Progenitor cell of endocrine pancreas (in vitro differentiated cells): ENCODE data around the gene PAIP1. TPM values are rescaled to one million over a fixed set of nuclear protein-coding genes. Genes with fewer than 3 reads are reported as not detected.
"Not testable (repeated sequence)": the region's sequence is repeated elsewhere in the genome, so short reads cannot be mapped to it uniquely, and the experiment has no call there.

Experiments used
- DNase-seq: peaks from one replicate; pipeline ENCODE4 v3.0.0; 2021; ENCODE audit warnings: low spot score; ENCODE audit not compliant: unreplicated experiment
- H3K27ac Mint-ChIP-seq: 2 replicates; pipeline ENCODE4 v1.8.0; 2021; ENCODE audit warnings: mild to moderate bottlenecking, moderate library complexity, mixed read lengths
- H3K27me3 Mint-ChIP-seq: 2 replicates; pipeline ENCODE4 v1.8.0; 2021; ENCODE audit warnings: mixed read lengths
- H3K36me3 Mint-ChIP-seq: 2 replicates; pipeline ENCODE4 v1.8.0; 2022; ENCODE audit warnings: mixed read lengths; ENCODE audit not compliant: insufficient read depth
- H3K4me1 Mint-ChIP-seq: 2 replicates; pipeline ENCODE4 v1.8.0; 2021; ENCODE audit warnings: low read depth, mixed read lengths
- H3K4me3 Mint-ChIP-seq: 2 replicates; pipeline ENCODE4 v1.8.0; 2021; ENCODE audit warnings: low read depth, mild to moderate bottlenecking, moderate library complexity, mixed read lengths
- H3K9me3 Mint-ChIP-seq: 2 replicates; pipeline ENCODE4 v1.8.0; 2021; ENCODE audit warnings: low read depth, mixed read lengths
- total RNA-seq: library from RNA; stranded (reverse); gene quantifications from 2 replicates; pipeline ENCODE4 v1.2.1, GENCODE V29; 2021
- TF ChIP-seq, protein P1 (sequence below): fragments of 200-600 bp; sonication (generic); IDR thresholded peaks from one replicate; pipeline ENCODE4 v1.5.0; 2021; ENCODE audit warnings: antibody characterized with exemption, mild to moderate bottlenecking; ENCODE audit not compliant: unreplicated experiment

PAIP1 gene
- total RNA-seq, 1 donor from 2014 or later: 124 TPM

DNA sequence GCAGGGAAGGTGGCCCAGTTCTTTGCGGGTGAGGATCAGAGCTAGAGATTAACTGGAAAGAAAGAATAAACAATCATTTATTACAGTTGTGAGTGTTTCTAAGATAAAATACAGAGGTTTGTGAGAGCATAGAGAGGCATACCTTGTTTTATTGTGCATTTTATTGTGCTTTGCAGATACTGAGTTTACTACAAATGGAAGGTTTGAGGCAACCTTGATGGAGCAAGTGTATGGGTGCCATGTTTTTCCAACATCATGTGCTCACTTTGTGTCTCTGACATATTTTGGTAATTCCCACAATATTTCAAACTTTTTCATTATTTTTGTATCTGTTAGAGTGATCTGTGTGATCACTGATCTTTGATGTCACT lies 41.2 kb downstream of the PAIP1 start:
- H3K4me1 Mint-ChIP-seq: peaks cover 17% of the 10 kb centered on the region
- no peak for DNase-seq
- H3K4me3 Mint-ChIP-seq: peak overlapping the region; percentile 85
- TF ChIP-seq, protein P1, sequence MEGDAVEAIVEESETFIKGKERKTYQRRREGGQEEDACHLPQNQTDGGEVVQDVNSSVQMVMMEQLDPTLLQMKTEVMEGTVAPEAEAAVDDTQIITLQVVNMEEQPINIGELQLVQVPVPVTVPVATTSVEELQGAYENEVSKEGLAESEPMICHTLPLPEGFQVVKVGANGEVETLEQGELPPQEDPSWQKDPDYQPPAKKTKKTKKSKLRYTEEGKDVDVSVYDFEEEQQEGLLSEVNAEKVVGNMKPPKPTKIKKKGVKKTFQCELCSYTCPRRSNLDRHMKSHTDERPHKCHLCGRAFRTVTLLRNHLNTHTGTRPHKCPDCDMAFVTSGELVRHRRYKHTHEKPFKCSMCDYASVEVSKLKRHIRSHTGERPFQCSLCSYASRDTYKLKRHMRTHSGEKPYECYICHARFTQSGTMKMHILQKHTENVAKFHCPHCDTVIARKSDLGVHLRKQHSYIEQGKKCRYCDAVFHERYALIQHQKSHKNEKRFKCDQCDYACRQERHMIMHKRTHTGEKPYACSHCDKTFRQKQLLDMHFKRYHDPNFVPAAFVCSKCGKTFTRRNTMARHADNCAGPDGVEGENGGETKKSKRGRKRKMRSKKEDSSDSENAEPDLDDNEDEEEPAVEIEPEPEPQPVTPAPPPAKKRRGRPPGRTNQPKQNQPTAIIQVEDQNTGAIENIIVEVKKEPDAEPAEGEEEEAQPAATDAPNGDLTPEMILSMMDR: no peak
- H3K27me3 Mint-ChIP-seq: no peaks in the 10 kb centered on the region
- no peaks in the 10 kb centered on the region for H3K9me3 Mint-ChIP-seq
- H3K27ac Mint-ChIP-seq: peak overlapping the region; percentile 97
- peaks cover 7% of the 10 kb centered on the region for H3K36me3 Mint-ChIP-seq

DNA sequence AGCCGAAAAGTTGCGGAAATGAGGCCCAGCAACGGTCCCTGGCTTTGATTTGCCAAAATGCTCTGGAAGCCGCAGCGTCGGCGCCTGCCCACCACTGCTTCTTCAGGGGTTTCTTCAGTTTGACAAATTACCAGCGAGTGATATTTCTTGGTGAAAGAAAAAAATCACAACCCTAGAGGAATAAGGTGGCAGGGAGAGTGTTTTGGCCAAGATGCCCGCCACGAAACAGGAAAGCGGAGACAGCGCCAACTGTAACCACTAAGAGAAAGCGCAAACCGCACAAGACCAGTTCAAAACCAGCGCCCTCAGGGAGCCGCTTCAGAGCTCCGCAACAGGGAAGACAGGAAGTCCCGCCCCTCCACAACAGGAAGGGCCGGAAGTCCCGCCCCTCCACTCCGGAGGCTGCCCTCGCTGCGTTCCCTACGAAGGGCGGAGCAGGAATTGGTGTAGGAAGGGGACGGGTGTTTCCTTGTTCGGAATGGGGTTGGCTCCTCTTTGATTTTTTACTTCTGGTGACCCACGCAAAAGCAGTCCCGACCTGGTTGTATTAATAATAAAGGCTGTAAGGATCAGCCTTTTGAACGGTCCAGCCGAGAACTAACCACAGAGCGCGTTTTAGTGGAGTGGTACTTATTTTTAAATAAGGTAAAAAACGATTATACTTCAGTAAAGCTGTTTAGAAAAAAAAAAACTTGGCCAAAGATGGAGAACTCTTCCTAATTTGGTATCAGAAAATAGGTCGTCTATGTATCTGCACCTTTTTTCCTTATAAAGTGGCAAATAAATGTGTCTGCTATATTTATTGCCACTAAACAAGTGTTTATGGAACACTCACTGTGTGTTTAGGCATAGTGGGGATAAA lies 41.8 kb downstream of the PAIP1 start, which contains the start of gene C5orf34:
TSS of gene C5orf34 (minus strand) at position 333 of the 862 bp plus-strand sequence. CDS start 5,809 bp downstream, outside the sequence.
- Mint-ChIP-seq H3K36me3 (peaks cover 4% of the 10 kb centered on the region), H3K27ac (peak within 1 kb of the TSS; percentile 97), H3K9me3 (no peaks in the 10 kb centered on the region), H3K27me3 (no peaks in the 10 kb centered on the region), H3K4me1 (peaks cover 17% of the 10 kb centered on the region), H3K4me3 (peak within 1 kb of the TSS; percentile 85)
- peak; percentile 94 for DNase-seq
- TF ChIP-seq, protein P1: no peak

DNA sequence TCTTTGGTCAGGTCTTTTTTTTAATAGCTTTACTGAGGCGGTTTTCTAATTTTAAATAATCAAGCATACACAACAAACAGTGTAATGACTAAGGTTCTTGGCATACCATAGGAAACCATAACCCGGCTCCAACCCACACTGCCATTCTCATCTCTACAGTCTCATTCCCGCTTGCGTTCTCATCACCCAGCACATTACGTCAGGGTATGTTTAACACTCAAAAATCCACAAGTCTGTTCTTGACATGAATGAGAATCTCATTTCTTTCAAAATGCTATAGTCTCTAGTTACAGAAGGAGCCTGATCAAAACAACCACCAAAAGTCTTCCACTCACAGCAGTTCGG lies 42.4 kb downstream of the PAIP1 start:
- TF ChIP-seq, protein P1: no peak
- Mint-ChIP-seq H3K4me3 (peak overlapping the region; percentile 85), H3K27me3 (no peaks in the 10 kb centered on the region), H3K27ac (peak overlapping the region; percentile 97), H3K9me3 (no peaks in the 10 kb centered on the region), H3K36me3 (peaks cover 4% of the 10 kb centered on the region), H3K4me1 (peaks cover 17% of the 10 kb centered on the region)
- no peak for DNase-seq

DNA sequence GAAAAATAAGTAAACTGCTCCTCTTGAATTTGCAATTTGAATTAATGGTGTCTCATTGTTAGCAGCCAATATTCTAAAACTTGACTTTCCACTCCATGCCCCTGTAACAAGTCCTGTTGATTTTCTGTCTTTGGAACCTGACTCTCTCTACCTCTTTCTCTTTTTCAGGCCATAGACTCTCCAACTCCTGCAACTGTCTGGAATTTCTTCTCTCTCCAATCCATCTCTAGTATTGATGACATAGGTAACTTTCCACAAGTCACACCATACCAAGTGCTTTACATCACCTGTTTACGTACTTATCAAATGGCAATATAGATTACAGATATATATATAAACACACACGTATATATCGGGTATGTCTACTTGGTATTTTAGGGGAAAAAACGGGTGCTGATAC lies 42.9 kb downstream of the PAIP1 start:
- Mint-ChIP-seq H3K36me3 (peaks cover 4% of the 10 kb centered on the region), H3K27ac (peak overlapping the region; percentile 97), H3K9me3 (no peaks in the 10 kb centered on the region), H3K27me3 (no peaks in the 10 kb centered on the region), H3K4me3 (peak overlapping the region; percentile 85), H3K4me1 (peaks cover 17% of the 10 kb centered on the region)
- TF ChIP-seq, protein P1: no peak
- no peak for DNase-seq

DNA sequence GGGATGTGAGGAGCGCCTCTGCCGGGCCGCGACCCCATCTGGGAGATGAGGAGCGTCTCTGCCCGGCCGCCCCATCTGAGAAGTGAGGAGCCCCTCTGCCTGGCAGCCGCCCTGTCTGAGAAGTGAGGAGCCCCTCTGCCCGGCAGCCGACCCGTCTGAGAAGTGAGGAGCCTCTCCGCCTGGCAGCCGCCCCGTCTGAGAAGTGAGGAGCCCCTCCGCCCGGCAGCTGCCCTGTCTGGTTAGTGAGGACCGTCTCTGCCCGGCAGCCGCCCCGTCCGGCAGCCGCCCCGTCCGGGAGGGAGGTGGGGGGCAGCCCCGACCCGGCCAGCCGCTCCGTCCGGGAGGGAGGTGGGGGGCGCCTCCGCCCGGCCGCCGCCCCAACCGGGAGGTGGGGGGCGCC lies 45.8 kb downstream of the PAIP1 start:
- not testable (repeated sequence) for H3K27ac Mint-ChIP-seq, H3K9me3 Mint-ChIP-seq, H3K36me3 Mint-ChIP-seq, H3K4me3 Mint-ChIP-seq, DNase-seq, H3K27me3 Mint-ChIP-seq
- peaks cover 17% of the 10 kb centered on the region for H3K4me1 Mint-ChIP-seq

DNA sequence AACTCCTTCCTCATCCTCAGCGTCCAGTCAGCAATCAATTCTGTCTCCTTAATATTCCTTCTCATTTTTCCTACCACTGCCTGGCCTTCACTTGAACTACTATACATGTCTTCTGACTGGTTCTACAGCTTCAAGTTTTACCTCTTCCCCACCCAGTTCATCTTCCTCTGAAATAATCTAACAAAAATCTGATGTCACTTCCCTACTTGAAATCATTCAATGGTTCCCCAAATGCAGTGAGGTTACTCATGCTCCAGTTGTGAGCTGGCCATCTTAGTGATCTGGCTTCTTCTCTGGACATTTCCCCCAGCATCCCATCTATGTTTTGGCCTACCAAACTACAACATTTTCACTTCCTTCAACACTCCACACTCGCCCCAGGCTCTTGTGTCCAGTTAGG lies 58.3 kb downstream of the PAIP1 start:
- TF ChIP-seq, protein P1: no peak
- no peaks in the 10 kb centered on the region for H3K36me3 Mint-ChIP-seq
- H3K27ac Mint-ChIP-seq: no peak overlapping the region
- no peak overlapping the region for H3K4me3 Mint-ChIP-seq
- H3K9me3 Mint-ChIP-seq: no peaks in the 10 kb centered on the region
- H3K4me1 Mint-ChIP-seq: no peaks in the 10 kb centered on the region
- H3K27me3 Mint-ChIP-seq: no peaks in the 10 kb centered on the region
- DNase-seq: no peak
